PC-3 (cell line): ENCODE measurements around the gene KIF3A.

Source experiments
- CTCF ChIP-seq: fragments of 300-600 bp; sonication (generic); conservative IDR thresholded peaks from 2 replicates; pipeline ENCODE4 v1.5.1; 2017; ENCODE audit warnings: antibody characterized with exemption, low read depth, mild to moderate bottlenecking, low read length
- EZH2 ChIP-seq: fragments of 300-600 bp; sonication (generic); IDR thresholded peaks from one replicate; pipeline ENCODE4 v1.6.1; 2017; ENCODE audit warnings: antibody characterized with exemption, mild to moderate bottlenecking, low read length; ENCODE audit not compliant: unreplicated experiment
- EZH2phosphoT487 ChIP-seq: fragments of 300-600 bp; sonication (generic); IDR thresholded peaks from 2 replicates; pipeline ENCODE4 v1.6.1; 2018; ENCODE audit warnings: mild to moderate bottlenecking, antibody characterized with exemption, low read length, borderline replicate concordance

GRCh38 chr5:132746954-132747615, 9.7 kb upstream of the KIF3A start, which contains the start of gene CCNI2:
- TF ChIP-seq CTCF (no peak), EZH2phosphoT487 (no peak), EZH2 (no peak)
